ENCODE results near the gene FAM83D.

GRCh38 chr20:38885357-38885756 lies 40.9 kb upstream of the FAM83D start:
- TF ChIP-seq CTCF (IDR thresholded peaks at IDR 0.05) (no peak), POLR2A (IDR thresholded peaks at IDR 0.05) (no peak), POLR2AphosphoS5 (IDR thresholded peaks at IDR 0.05) (no peak)

Measured in prostate gland (tissue), 2 donors.